Muscle layer of duodenum (tissue), 2 donors: Measurements from ENCODE around the gene B3GAT1.

Experiments
- H3K27ac ChIP-seq: one replicate; pipeline ENCODE4 v1.7.0; 2013; ENCODE audit warnings: mild to moderate bottlenecking, low read length
- H3K27me3 ChIP-seq: one replicate; pipeline ENCODE4 v1.7.0; 2013; ENCODE audit warnings: low read depth, mild to moderate bottlenecking, control low read depth, low read length
- H3K36me3 ChIP-seq, 2 donors: one replicate each; pipeline ENCODE4 v1.7.0; 2013; ENCODE audit warnings: low read length in 2 of 2, control low read depth in 1 of 2, mild to moderate bottlenecking in 1 of 2; ENCODE audit not compliant: insufficient read depth in 2 of 2, control insufficient read depth in 1 of 2
- H3K4me1 ChIP-seq, 2 donors: one replicate each; pipeline ENCODE4 v1.7.0; 2013; ENCODE audit warnings: low read length in 2 of 2, mild to moderate bottlenecking in 2 of 2, control low read depth in 1 of 2, moderate library complexity in 1 of 2; ENCODE audit not compliant: insufficient read depth in 2 of 2, control insufficient read depth in 1 of 2
- H3K4me3 ChIP-seq, 2 donors: one replicate each; pipeline ENCODE4 v1.7.0; 2013; ENCODE audit warnings: low read length in 2 of 2, low read depth in 1 of 2, mild to moderate bottlenecking in 1 of 2
- H3K9me3 ChIP-seq, 2 donors: one replicate each; pipeline ENCODE4 v1.7.0; 2013; ENCODE audit warnings: low read length in 2 of 2, control low read depth in 1 of 2, mild to moderate bottlenecking in 1 of 2; ENCODE audit not compliant: control insufficient read depth in 1 of 2
- donor health status: healthy.

The B3GAT1 gene

DNA sequence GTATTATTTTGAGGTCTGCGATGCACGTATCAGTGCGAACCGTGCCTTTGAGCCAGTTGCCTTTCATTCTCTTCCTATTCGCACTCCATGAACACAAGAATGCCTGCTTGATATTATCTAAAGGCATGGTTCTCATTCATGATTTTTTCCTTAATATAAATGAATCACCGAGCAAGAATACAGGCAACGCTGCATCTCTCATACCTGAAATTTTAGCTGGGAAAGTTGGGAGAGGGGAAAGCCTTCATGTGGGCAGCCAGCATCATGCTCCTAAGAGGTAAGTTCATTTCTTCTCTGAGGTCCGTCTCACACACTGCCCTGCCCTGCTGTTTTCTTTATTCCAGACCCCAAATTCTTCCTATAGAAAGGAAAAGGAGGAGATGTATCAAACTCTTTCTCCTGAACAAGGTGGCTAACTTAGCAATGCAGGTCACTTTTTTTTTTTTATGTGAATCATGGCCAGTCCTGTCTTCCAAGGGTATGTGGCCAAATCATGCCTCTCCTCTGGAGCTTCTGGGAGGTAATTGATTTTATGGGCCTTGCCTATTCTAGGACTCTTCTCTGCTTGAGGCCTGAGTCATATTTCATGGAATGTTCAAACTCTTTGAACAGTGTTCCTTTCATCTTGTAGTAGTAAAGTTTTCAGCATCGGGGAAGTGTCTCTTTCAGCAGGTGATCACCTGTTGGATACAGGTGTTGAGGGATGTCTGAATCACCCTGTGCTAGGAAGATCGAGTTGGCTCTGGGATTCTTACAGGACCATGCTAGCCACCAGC, 77.1 kb downstream of the B3GAT1 start:
- Histone ChIP-seq H3K4me3 (no peak overlapping the region), H3K27me3 (no peaks in the 10 kb centered on the region), H3K27ac (no peak overlapping the region), H3K9me3 (no peaks in the 10 kb centered on the region), H3K36me3 (no peaks in the 10 kb centered on the region), H3K4me1 (peaks cover 0 to 17% of the 10 kb centered on the region in 2 donors)

GRCh38 chr11:134333946-134334345, 78.1 kb downstream of the B3GAT1 start:
- peaks cover 0 to 17% of the 10 kb centered on the region in 2 donors for H3K4me1 ChIP-seq
- no peaks in the 10 kb centered on the region for H3K27me3 ChIP-seq
- no peak overlapping the region for H3K27ac ChIP-seq
- no peaks in the 10 kb centered on the region for H3K36me3 ChIP-seq
- no peak overlapping the region for H3K4me3 ChIP-seq
- H3K9me3 ChIP-seq: no peaks in the 10 kb centered on the region

GRCh38 chr11:134333312-134333711, 78.7 kb downstream of the B3GAT1 start:
- Histone ChIP-seq H3K9me3 (no peaks in the 10 kb centered on the region), H3K27me3 (no peaks in the 10 kb centered on the region), H3K4me1 (peaks cover 0 to 17% of the 10 kb centered on the region in 2 donors), H3K4me3 (no peak overlapping the region), H3K27ac (no peak overlapping the region), H3K36me3 (no peaks in the 10 kb centered on the region)

- H3K27me3 ChIP-seq: no peaks in the 10 kb centered on the region
- H3K9me3 ChIP-seq: no peaks in the 10 kb centered on the region
- peak overlapping the region; percentile 48 to 63 for H3K4me3 ChIP-seq
- no peak overlapping the region for H3K27ac ChIP-seq
- H3K4me1 ChIP-seq: peaks cover 0 to 17% of the 10 kb centered on the region in 2 donors
- no peaks in the 10 kb centered on the region for H3K36me3 ChIP-seq
Observed at GRCh38 chr11:134332782-134333181, 79.3 kb downstream of the B3GAT1 start.

- H3K4me1 ChIP-seq: peaks cover 0 to 17% of the 10 kb centered on the region in 2 donors
- H3K27me3 ChIP-seq: no peaks in the 10 kb centered on the region
- no peak overlapping the region for H3K27ac ChIP-seq
Observed at GRCh38 chr11:134332189-134332631, 79.8 kb downstream of the B3GAT1 start.

DNA sequence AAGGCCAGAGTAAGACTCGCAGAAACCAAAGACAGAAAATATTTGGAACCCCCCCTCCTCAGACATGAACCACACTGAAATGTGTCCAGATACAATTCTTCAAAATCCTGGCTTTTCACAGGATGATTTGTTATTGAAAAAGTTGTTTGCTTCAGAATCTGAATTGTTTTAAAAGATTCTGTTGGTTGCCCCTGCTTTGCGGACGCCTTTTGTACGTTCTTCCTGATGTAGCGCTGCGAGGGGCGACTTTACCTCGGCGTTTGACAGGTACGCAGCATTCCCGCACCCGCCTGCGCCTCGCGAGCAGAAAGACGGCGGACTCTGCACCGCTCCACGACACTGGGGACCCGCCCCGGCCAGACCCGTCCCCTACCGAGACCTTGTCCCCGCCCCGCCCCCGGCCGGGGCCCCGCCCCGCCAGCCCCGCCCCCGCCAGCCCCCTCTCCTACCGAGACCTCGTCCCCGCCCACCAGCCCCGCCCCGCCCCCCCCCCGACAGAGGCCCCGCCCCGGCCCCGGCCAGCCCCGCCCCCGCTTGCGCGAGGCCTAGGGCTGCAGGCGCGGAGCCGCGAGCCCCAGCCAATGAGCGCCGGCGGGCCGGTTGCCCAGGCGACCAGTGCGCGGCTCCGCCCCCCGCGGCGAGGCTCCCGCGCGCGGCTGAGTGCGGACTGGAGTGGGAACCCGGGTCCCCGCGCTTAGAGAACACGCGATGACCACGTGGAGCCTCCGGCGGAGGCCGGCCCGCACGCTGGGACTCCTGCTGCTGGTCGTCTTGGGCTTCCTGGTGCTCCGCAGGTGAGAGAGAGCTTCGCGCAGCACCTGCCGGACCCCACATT, 80.5 kb downstream of the B3GAT1 start, which contains the start of gene GLB1L2:
Gene GLB1L2 (plus strand): TSS at position 635 of the 835 bp plus-strand sequence. CDS start 74 bp downstream, at position 709.
- Histone ChIP-seq H3K4me1 (peaks cover 0 to 17% of the 10 kb centered on the region in 2 donors), H3K4me3 (peak within 1 kb of the TSS; percentile 59 to 63), H3K9me3 (no peaks in the 10 kb centered on the region), H3K27me3 (no peaks in the 10 kb centered on the region), H3K36me3 (no peaks in the 10 kb centered on the region), H3K27ac (no peak within 1 kb of the TSS)

More at GRCh38 chr11:134332189-134332631, 79.8 kb downstream of the B3GAT1 start:
- no peaks in the 10 kb centered on the region for H3K36me3 ChIP-seq
- H3K4me3 ChIP-seq: peak overlapping the region; percentile 48 to 63
- no peaks in the 10 kb centered on the region for H3K9me3 ChIP-seq

DNA sequence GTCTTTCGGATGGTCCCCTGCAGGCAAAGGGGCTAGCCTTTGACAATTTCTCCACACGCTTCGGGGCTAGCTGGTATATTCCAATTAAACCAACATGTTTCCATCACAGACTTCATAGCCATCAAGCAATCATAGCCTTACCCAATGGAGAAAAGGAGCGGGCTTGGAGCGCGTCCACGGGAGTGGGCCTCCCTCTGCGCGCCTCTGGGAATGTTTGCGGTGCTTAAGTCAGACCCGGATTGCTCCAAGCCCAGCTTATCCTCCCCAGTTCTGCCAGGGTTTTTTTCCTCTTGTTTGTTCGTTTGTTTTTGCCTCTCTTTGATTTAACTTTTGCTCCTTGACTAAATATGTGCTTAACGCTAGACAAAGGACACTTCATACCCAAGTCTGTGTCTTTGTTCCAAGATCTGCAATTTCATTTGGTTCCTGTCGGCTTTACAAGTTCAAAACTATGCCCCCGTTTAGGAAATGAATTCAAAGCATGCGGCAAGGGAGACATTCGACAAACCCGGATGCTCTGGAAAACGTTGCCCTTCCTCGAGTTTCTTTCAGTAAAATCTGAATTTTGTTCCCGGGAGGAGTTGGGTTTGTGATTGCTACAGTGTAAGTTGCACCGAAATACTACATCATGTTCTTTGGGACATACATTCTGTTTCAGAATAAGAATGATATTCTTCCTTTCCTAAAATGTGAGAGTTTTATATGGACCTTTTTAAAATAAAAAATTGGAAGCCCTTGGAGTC, 81.3 kb downstream of the B3GAT1 start:
- Histone ChIP-seq H3K9me3 (no peaks in the 10 kb centered on the region), H3K27ac (no peak overlapping the region), H3K4me1 (peaks cover 0 to 17% of the 10 kb centered on the region in 2 donors), H3K36me3 (no peaks in the 10 kb centered on the region), H3K27me3 (no peaks in the 10 kb centered on the region), H3K4me3 (peak overlapping the region; percentile 42 to 59)
